Loucy (cell line): Measurements from ENCODE around the gene BMP3.

Experiments
- H2AFZ ChIP-seq: fragments of 200-600 bp; sonication (generic); 2 replicates; pipeline ENCODE4 v1.6.0; 2016; ENCODE audit warnings: antibody characterized with exemption, mild to moderate bottlenecking, low read length, moderate library complexity
- H3F3A ChIP-seq: fragments of 200-600 bp; 2 replicates; pipeline ENCODE4 v1.6.0; 2016; ENCODE audit warnings: antibody characterized with exemption, low read depth, mild to moderate bottlenecking
- H3K27me3 ChIP-seq: fragments of 200-600 bp; sonication (generic); 2 replicates; pipeline ENCODE4 v1.6.1; 2014; ENCODE audit warnings: low read length, mild to moderate bottlenecking; ENCODE audit not compliant: insufficient read depth, poor library complexity, severe bottlenecking
- H3K36me3 ChIP-seq: fragments of 200-600 bp; sonication (generic); 2 replicates; pipeline ENCODE4 v1.6.1; 2016; ENCODE audit warnings: low read length; ENCODE audit not compliant: insufficient read depth
- H3K4me1 ChIP-seq: fragments of 200-600 bp; sonication (generic); 2 replicates; pipeline ENCODE4 v1.5.1; 2014; ENCODE audit warnings: low read length, mild to moderate bottlenecking; ENCODE audit not compliant: insufficient read depth, poor library complexity, severe bottlenecking
- H3K4me2 ChIP-seq: fragments of 200-600 bp; sonication (generic); 2 replicates; pipeline ENCODE4 v1.6.0; 2014; ENCODE audit warnings: antibody characterized with exemption, low read length, low read depth, mild to moderate bottlenecking; ENCODE audit not compliant: poor library complexity, severe bottlenecking
- H3K4me3 ChIP-seq: fragments of 200-600 bp; sonication (generic); 2 replicates; pipeline ENCODE4 v1.5.1; 2014; ENCODE audit warnings: low read length, mild to moderate bottlenecking, mixed read lengths; ENCODE audit not compliant: poor library complexity, severe bottlenecking
- H3K79me2 ChIP-seq: fragments of 200-600 bp; sonication (generic); 2 replicates; pipeline ENCODE4 v1.6.1; 2014; ENCODE audit warnings: low read length; ENCODE audit not compliant: insufficient read depth
- H3K9ac ChIP-seq: fragments of 200-600 bp; sonication (generic); 2 replicates; pipeline ENCODE4 v1.6.0; 2014; ENCODE audit warnings: mild to moderate bottlenecking, low read depth, low read length, moderate library complexity; ENCODE audit not compliant: poor library complexity, severe bottlenecking
- H3K9me2 ChIP-seq: fragments of 200-600 bp; sonication (generic); replicated peaks from 2 replicates; pipeline ENCODE4 v1.6.1; 2016; ENCODE audit warnings: low read depth, low read length, mixed read lengths
- H3K9me3 ChIP-seq: fragments of 200-600 bp; sonication (generic); 2 replicates; pipeline ENCODE4 v1.6.1; 2014; ENCODE audit warnings: mild to moderate bottlenecking, antibody characterized with exemption, low read length, low read depth; ENCODE audit not compliant: insufficient read depth
- H4K20me1 ChIP-seq: fragments of 200-600 bp; sonication (generic); 2 replicates; pipeline ENCODE4 v1.6.0; 2014; ENCODE audit warnings: antibody characterized with exemption, low read length, mild to moderate bottlenecking; ENCODE audit not compliant: insufficient read depth, poor library complexity, severe bottlenecking
- EZH2phosphoT487 ChIP-seq: fragments of 200-600 bp; IDR thresholded peaks from 2 replicates; pipeline ENCODE4 v1.6.1; 2018; ENCODE audit warnings: antibody characterized with exemption, mild to moderate bottlenecking, moderate library complexity, borderline replicate concordance
- TF ChIP-seq, protein P1 (sequence below): fragments of 200-600 bp; sonication (generic); conservative IDR thresholded peaks from 2 replicates; pipeline ENCODE4 v1.5.1; 2014; ENCODE audit warnings: mild to moderate bottlenecking, antibody characterized with exemption, low read length

Gene BMP3, protein sequence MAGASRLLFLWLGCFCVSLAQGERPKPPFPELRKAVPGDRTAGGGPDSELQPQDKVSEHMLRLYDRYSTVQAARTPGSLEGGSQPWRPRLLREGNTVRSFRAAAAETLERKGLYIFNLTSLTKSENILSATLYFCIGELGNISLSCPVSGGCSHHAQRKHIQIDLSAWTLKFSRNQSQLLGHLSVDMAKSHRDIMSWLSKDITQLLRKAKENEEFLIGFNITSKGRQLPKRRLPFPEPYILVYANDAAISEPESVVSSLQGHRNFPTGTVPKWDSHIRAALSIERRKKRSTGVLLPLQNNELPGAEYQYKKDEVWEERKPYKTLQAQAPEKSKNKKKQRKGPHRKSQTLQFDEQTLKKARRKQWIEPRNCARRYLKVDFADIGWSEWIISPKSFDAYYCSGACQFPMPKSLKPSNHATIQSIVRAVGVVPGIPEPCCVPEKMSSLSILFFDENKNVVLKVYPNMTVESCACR

GRCh38 chr4:81030061-81030980 is at the start of gene BMP3:
BMP3 (plus strand) TSS chr4:81030708; CDS start chr4:81031285, 577 bp downstream.
- Histone ChIP-seq H4K20me1 (no peaks in the 10 kb centered on the region), H3K4me2 (no peak within 1 kb of the TSS), H3K9ac (no peak within 1 kb of the TSS)

DNA sequence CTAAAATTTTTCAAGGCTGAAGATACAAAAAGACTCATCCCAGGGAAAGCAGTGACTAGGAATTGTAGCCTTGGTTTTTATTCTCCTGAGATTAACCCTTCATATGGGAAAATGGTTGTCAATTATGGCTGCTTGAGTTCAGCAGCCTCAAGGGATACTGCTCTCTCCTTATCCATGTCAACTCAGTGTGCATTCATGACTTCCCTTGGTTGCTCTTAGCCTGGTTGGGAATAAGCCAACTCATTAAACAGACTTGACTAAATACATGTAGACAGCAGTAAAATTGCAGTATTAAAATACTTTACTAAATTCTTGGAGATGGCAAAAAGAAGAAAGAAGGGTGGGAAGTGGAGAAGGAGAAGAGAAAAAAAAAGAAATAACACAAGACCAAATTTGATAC is 44.5 kb upstream of the BMP3 start:
- Histone ChIP-seq H3F3A (no peaks in the 10 kb centered on the region), H3K9me2 (no peaks in the 10 kb centered on the region), H3K9ac (no peak overlapping the region), H3K4me2 (no peak overlapping the region), H4K20me1 (no peaks in the 10 kb centered on the region), H3K36me3 (no peaks in the 10 kb centered on the region), H3K4me1 (no peaks in the 10 kb centered on the region), H2AFZ (no peak overlapping the region), H3K79me2 (no peaks in the 10 kb centered on the region), H3K4me3 (no peak overlapping the region), H3K27me3 (no peaks in the 10 kb centered on the region), H3K9me3 (no peaks in the 10 kb centered on the region)
- TF ChIP-seq, protein P1, sequence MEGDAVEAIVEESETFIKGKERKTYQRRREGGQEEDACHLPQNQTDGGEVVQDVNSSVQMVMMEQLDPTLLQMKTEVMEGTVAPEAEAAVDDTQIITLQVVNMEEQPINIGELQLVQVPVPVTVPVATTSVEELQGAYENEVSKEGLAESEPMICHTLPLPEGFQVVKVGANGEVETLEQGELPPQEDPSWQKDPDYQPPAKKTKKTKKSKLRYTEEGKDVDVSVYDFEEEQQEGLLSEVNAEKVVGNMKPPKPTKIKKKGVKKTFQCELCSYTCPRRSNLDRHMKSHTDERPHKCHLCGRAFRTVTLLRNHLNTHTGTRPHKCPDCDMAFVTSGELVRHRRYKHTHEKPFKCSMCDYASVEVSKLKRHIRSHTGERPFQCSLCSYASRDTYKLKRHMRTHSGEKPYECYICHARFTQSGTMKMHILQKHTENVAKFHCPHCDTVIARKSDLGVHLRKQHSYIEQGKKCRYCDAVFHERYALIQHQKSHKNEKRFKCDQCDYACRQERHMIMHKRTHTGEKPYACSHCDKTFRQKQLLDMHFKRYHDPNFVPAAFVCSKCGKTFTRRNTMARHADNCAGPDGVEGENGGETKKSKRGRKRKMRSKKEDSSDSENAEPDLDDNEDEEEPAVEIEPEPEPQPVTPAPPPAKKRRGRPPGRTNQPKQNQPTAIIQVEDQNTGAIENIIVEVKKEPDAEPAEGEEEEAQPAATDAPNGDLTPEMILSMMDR = no peak
- TF ChIP-seq EZH2phosphoT487 = no peak

More at GRCh38 chr4:81030061-81030980, at the start of gene BMP3:
- H3K9me3 ChIP-seq = no peaks in the 10 kb centered on the region
- no peaks in the 10 kb centered on the region for H3K4me1 ChIP-seq
- H3K27me3 ChIP-seq = no peaks in the 10 kb centered on the region
- no peak for TF ChIP-seq EZH2phosphoT487
- TF ChIP-seq, protein P1 = no peak
- no peaks in the 10 kb centered on the region for H3F3A ChIP-seq
- no peaks in the 10 kb centered on the region for H3K9me2 ChIP-seq
- no peak within 1 kb of the TSS for H2AFZ ChIP-seq
- H3K79me2 ChIP-seq = no peaks in the 10 kb centered on the region
- H3K36me3 ChIP-seq = no peaks in the 10 kb centered on the region
- no peak within 1 kb of the TSS for H3K4me3 ChIP-seq

DNA sequence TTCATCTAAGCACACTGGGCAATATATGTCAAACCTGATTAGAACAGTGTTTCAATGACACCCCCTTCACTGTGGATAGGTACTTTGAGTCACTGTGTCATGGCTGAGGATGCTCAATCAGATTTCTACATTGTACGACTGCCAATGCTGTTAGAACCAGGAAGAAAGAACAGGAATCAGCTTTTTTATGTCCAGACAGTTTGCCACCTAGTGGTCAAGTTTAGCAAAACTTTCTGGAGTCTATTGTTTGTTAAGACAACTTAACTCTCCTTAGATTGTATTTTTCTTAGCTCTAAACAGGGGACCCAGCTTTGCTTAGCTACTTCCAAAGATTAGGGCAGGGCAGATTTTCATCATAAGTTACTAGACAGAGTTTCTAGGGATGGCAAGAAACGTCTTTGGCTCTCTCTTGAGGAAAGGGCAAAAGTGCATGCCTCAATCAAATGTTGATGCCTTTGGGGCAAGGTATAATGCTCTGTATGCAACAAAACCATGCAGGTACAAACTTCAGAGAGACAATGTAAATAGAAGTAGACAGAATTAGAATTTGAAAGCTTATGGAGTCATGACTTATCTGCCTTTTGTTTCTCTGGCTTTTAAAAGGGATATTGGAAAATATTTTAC is 40.5 kb upstream of the BMP3 start:
- no peaks in the 10 kb centered on the region for H3K36me3 ChIP-seq
- no peak overlapping the region for H3K9ac ChIP-seq
- no peak overlapping the region for H3K4me2 ChIP-seq
- H3K9me2 ChIP-seq = no peaks in the 10 kb centered on the region
- no peak overlapping the region for H3K4me3 ChIP-seq
- H3F3A ChIP-seq = no peaks in the 10 kb centered on the region
- no peaks in the 10 kb centered on the region for H4K20me1 ChIP-seq
- H2AFZ ChIP-seq = peak overlapping the region; percentile 92
- no peaks in the 10 kb centered on the region for H3K27me3 ChIP-seq
- H3K79me2 ChIP-seq = no peaks in the 10 kb centered on the region
- no peaks in the 10 kb centered on the region for H3K4me1 ChIP-seq
- H3K9me3 ChIP-seq = no peaks in the 10 kb centered on the region
- no peak for TF ChIP-seq EZH2phosphoT487
- TF ChIP-seq, protein P1 = peak; percentile 83
